ENCODE results near the gene STK4. TPM values are rescaled to one million over a fixed set of nuclear protein-coding genes. Genes with fewer than 3 reads are reported as not detected.

Gene STK4
- total RNA-seq, 1 donor from 2014 or later = 15.8 TPM

- no peak for ATAC-seq
These were observed 11.0 kb upstream of the STK4 start for GRCh38 chr20:44955270-44955669.

- no peak for ATAC-seq
These were observed 9.9 kb upstream of the STK4 start for GRCh38 chr20:44956410-44956809.

GRCh38 chr20:44958276-44958675, 8.0 kb upstream of the STK4 start:
- no peak for ATAC-seq

- no peak for ATAC-seq
These were observed 7.2 kb upstream of the STK4 start for GRCh38 chr20:44959082-44959637.

GRCh38 chr20:44959638-44960102, 6.6 kb upstream of the STK4 start:
- ATAC-seq = peak; percentile 2

- peak; percentile 91 for ATAC-seq
These were observed 6.0 kb upstream of the STK4 start, which contains the start of gene TOMM34 for GRCh38 chr20:44960103-44960852. TOMM34 (minus strand) TSS chr20:44960397; CDS start chr20:44960333, 64 bp downstream.

GRCh38 chr20:44961011-44961869, 5.1 kb upstream of the STK4 start:
- no peak for ATAC-seq

GRCh38 chr20:44961870-44962267, 4.4 kb upstream of the STK4 start:
- ATAC-seq = no peak

- ATAC-seq = peak; percentile 10
These were observed 3.8 kb upstream of the STK4 start for GRCh38 chr20:44962483-44962882.

GRCh38 chr20:44963325-44964215, 2.7 kb upstream of the STK4 start:
- no peak for ATAC-seq

GRCh38 chr20:44965651-44966029, 672 bp upstream of the STK4 start:
- no peak for ATAC-seq

- peak; percentile 29 for ATAC-seq
These were observed 995 bp downstream of the STK4 start for GRCh38 chr20:44967207-44967807.

GRCh38 chr20:44969300-44969894, 3.1 kb downstream of the STK4 start:
- ATAC-seq = no peak

- ATAC-seq = no peak
These were observed 4.0 kb downstream of the STK4 start for GRCh38 chr20:44970243-44970757.

- no peak for ATAC-seq
These were observed 6.7 kb downstream of the STK4 start for GRCh38 chr20:44973053-44973452.

- ATAC-seq = no peak
These were observed 10.4 kb downstream of the STK4 start for GRCh38 chr20:44976698-44977097.

GRCh38 chr20:44979090-44979621, 12.8 kb downstream of the STK4 start:
- ATAC-seq = peak; percentile 67

- ATAC-seq = no peak
These were observed 15.6 kb downstream of the STK4 start for GRCh38 chr20:44981736-44982406.

GRCh38 chr20:44983093-44983674, 16.9 kb downstream of the STK4 start:
- no peak for ATAC-seq

GRCh38 chr20:44988631-44989171, 22.4 kb downstream of the STK4 start:
- ATAC-seq = no peak
